Adrenal gland (tissue), 5 donors: ENCODE measurements around the gene MED12L.

Source experiments
- CTCF ChIP-seq, 6 experiments: fragments of 450-650 bp in 4 of 6; fragments of 200-600 bp in 2 of 6; sonication (generic) in 1 of 6; IDR thresholded peaks; 1 replicate in 5 of 6; 2 replicates in 1 of 6; pipeline versions ENCODE4 v1.5.1 to v1.8.0; 2016 to 2021; ENCODE audit warnings: antibody characterized with exemption in 6 of 6, mild to moderate bottlenecking in 2 of 6, moderate library complexity in 1 of 6
- POLR2A ChIP-seq, 2 donors: fragments of 450-650 bp; IDR thresholded peaks; one replicate each; pipeline ENCODE4 v1.6.1; 2017; ENCODE audit warnings: antibody characterized with exemption in 2 of 2, mild to moderate bottlenecking in 2 of 2, moderate library complexity in 1 of 2
- donor health status: DM: no; HTN: no; CAD: no.

DNA sequence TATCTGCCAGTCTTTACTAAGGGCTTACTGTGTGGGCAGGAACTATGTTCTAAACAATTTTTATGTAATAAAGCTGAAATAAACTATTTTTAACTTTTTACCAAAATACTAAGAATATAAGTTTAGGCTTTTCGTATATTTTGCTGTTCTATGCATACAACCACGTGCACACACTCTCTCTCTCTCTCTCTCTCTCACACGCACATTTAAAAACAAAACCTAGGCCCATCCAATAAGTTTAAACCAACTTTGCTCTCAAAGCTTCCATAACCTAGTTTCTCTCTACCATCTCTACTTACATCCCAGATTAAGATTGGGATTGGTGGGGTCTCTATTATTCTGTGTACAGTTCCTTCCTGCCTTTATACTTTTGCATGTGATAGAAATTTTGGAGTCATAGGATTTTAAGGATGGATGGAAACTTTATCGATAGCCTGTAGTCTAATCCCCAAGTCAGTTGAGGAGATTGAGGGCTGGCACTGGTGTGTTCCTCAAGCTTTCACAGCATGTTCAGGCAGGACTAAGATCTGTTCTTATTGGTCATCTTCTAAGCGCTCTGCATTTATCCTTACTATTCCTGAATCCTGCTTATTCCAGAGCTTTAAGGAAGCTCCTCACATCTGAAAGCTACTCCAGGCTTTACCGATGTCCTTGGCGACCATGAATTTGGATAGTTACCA lies 115.7 kb downstream of the MED12L start:
- no peak for TF ChIP-seq CTCF (IDR thresholded peaks at IDR 0.05)
- no peak for TF ChIP-seq POLR2A (IDR thresholded peaks at IDR 0.05)
